Rectal smooth muscle tissue (tissue), 1 donor: ENCODE measurements around the gene LGALS7.
A peak's percentile ranks its signal among the peaks of the same experiment; 100 is the strongest.
"Not testable (repeated sequence)": the region's sequence is repeated elsewhere in the genome, so short reads cannot be mapped to it uniquely, and the experiment has no call there.

Experiments
- H3K27ac ChIP-seq: one replicate; pipeline ENCODE4 v1.7.0; 2013; ENCODE audit warnings: low read depth, low read length, inconsistent platforms
- H3K27me3 ChIP-seq: one replicate; pipeline ENCODE4 v1.7.0; 2013; ENCODE audit warnings: low read length; ENCODE audit not compliant: control insufficient read depth, insufficient read depth
- H3K36me3 ChIP-seq: one replicate; pipeline ENCODE4 v1.7.0; 2013; ENCODE audit warnings: low read length; ENCODE audit not compliant: control insufficient read depth, insufficient read depth
- H3K4me1 ChIP-seq: one replicate; pipeline ENCODE4 v1.7.0; 2013; ENCODE audit warnings: low read length; ENCODE audit not compliant: control insufficient read depth, insufficient read depth
- H3K4me3 ChIP-seq: one replicate; pipeline ENCODE4 v1.7.0; 2013; ENCODE audit warnings: low read length
- H3K9ac ChIP-seq: one replicate; pipeline ENCODE4 v1.7.0; 2013; ENCODE audit warnings: low read length

LGALS7 gene

DNA sequence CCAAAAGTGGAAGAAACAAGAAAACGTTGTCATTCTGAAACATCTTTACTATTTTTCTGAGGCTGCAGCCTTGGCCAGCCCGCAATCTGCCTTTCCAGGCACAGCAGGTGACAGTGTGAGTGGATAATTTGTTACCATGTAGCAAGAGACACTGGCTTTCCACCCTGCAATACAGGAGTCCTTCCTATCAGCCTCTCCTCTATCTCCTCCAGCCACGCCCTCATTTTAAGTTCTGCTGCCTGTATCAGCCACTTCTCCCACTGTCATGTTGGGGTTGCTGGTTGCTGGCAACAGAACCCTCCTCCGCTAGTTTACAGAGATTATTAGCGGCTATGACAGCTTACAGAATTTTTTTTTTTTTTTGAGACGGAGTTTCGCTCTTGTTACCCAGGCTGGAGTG lies 7.7 kb upstream of the LGALS7 start:
- H3K27ac ChIP-seq, result no peak overlapping the region
- no peak overlapping the region for H3K4me3 ChIP-seq
- no peaks in the 10 kb centered on the region for H3K27me3 ChIP-seq

DNA sequence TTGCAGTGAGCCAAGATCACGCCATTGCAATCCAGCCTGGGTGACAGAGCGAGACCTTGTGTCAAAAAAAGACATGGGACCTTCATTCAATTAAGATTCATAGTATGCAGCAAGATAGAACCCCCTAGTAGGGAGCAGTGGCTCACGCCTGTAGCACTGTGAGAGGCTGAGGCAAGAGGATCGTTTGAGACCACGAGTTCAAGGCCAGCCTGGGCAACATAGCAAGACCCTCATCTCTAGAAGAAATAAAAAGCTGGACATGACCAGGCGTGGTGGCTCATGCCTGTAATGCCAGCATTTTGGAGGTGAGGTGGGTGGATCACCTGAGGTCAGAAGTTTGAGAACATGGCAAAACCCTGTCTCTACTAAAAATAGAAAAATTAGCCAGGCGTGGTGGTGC lies 7.1 kb upstream of the LGALS7 start:
- Histone ChIP-seq H3K4me1 (no peaks in the 10 kb centered on the region), H3K4me3 (no peak overlapping the region), H3K27ac (no peak overlapping the region), H3K36me3 (no peaks in the 10 kb centered on the region), H3K27me3 (no peaks in the 10 kb centered on the region), H3K9ac (no peak overlapping the region)

More for the DNA sequence above, 7.7 kb upstream of the LGALS7 start:
- H3K4me1 ChIP-seq, result no peaks in the 10 kb centered on the region
- H3K36me3 ChIP-seq, result no peaks in the 10 kb centered on the region
- H3K9ac ChIP-seq, result no peak overlapping the region

DNA sequence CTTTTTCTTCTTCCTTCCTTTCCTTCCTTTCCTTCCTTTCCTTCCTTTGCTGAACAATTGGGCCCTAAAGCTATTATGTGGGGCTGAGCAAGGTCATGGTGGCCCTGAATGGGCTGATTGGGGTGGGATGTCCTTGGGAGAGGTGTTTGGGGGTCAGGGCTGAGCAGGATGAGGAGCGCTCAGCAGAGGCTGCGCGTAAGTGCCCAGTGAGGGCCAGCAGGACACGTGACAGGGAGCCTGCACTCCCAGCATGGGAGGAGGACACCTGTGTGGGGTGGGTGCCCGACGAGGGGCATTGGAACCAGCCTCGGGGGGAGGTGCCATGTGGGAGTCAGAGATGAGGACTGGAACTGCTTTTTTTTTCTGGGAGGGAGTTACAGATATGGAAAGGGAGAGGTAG lies 5.4 kb upstream of the LGALS7 start:
- H3K27ac ChIP-seq, result no peak overlapping the region
- no peak overlapping the region for H3K9ac ChIP-seq
- H3K4me1 ChIP-seq, result no peaks in the 10 kb centered on the region
- no peaks in the 10 kb centered on the region for H3K27me3 ChIP-seq
- H3K4me3 ChIP-seq, result no peak overlapping the region
- H3K36me3 ChIP-seq, result no peaks in the 10 kb centered on the region

DNA sequence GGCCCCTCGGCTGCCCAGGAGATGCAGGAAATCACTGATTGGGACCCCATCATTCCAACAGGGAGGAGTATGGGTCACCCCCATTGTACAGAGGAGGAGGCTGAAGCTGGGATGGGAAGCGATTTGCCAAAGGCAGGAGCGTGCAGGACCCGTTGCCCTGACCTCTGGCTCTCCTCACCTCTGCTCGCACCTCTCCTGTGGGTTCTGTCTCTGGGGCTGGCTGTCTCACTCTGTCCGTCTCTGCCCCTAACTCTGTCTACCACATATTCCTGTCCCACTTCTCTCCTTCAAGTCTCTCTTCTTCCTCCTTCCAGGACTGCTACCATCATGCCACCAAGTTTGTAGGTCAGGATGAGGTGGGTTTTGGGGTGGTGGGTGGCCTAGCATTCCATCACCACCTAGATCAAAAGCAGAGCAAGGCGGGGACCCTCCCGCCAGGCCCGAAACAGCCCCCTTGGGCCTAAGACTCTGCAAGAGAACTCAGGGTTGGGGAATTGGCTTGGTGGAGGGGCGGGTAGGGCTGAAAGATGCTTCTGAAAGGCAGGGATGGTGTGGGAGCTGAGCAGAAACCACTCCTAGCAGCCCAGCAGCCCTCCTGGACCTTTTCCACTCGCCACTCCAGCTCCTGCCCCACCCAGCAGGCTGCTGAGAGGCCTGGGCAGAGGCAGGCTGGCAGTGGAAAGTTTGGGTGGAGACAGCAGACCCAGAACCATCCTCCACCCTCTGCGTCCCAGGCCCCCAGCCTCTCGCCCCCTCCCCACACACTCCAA lies 1.0 kb upstream of the LGALS7 start:
- H3K27ac ChIP-seq, result no peak overlapping the region
- H3K4me3 ChIP-seq, result no peak overlapping the region
- H3K36me3 ChIP-seq, result no peaks in the 10 kb centered on the region

DNA sequence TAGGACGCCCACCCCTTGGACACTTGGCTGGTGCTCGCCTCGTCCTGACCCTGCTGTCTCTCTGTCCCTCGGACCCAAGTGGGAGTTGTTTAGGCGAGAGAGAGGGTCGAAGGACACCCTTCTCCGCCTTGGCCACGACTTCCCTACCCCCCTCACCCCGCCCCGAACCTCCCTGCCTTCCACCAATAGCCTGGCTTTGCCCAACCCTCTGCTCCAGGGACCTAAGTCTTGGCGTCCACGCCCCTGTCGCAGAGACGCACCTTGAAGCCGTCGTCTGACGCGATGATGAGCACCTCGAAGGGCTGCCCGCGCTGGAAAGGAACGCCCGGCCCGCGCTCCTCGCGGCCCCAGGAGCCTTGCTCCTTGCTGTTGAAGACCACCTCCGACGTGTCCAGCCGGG lies 1.7 kb downstream of the LGALS7 start:
- not testable (repeated sequence) for H3K27me3 ChIP-seq, H3K4me1 ChIP-seq, H3K36me3 ChIP-seq, H3K4me3 ChIP-seq, H3K27ac ChIP-seq, H3K9ac ChIP-seq

More for the DNA sequence above, 1.0 kb upstream of the LGALS7 start:
- Histone ChIP-seq H3K4me1 (no peaks in the 10 kb centered on the region), H3K27me3 (no peaks in the 10 kb centered on the region), H3K9ac (no peak overlapping the region)

DNA sequence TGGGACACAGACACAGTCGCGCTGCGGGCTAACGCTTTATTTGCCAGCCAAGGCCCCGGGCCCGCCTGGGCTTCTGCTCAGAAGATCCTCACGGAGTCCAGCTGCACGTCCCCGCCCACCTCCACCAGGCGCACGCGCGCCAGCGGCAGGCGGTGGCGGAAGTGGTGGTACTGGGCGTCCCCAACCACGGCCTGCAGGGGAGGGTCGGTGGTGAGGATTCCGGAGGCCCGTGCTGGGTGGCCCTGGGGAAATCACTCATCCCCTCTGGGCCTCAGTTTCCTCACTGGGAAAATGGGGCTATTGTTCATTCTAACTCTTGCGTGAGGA lies 2.4 kb downstream of the LGALS7 start:
- H3K27me3 ChIP-seq, H3K4me1 ChIP-seq, H3K4me3 ChIP-seq, H3K9ac ChIP-seq, H3K27ac ChIP-seq, H3K36me3 ChIP-seq: not testable (repeated sequence)

DNA sequence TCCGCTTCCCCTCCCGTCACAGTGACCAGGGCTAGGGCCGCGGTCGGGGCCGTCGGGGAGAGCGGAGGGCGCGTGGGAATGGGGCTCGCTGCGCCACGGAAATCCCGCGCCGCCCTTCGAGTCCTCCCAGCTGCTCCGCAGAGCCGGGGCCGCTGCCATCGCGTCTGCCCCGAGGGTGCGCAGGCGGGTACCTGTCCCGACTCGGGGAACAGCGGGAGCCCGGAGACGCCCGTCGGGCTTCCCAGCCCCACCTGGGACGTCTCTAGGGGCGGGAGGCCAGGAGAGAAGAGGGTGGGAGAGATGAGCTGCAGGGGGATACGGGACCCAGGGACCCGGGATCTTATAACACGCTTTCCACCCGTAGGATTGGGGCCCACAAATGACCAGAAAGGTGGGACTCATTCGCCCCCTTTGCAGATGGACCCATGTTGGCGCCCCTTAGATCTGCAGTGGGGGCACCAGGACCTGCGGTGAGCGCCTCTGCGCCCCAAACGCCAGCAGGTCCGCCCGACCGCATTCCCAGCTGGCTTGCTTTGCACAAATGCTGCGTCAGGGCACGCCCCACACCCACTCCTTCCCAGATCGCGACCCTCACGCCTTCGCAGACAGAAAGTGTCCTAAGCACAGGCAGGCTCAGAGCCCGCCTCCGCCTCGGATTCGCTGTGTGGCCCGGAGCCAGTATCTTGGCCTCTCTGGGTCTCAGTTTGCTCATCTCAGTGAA lies 2.9 kb downstream of the LGALS7 start:
- peak overlapping the region; percentile 37 for H3K4me3 ChIP-seq
- not testable (repeated sequence) for H3K27me3 ChIP-seq

DNA sequence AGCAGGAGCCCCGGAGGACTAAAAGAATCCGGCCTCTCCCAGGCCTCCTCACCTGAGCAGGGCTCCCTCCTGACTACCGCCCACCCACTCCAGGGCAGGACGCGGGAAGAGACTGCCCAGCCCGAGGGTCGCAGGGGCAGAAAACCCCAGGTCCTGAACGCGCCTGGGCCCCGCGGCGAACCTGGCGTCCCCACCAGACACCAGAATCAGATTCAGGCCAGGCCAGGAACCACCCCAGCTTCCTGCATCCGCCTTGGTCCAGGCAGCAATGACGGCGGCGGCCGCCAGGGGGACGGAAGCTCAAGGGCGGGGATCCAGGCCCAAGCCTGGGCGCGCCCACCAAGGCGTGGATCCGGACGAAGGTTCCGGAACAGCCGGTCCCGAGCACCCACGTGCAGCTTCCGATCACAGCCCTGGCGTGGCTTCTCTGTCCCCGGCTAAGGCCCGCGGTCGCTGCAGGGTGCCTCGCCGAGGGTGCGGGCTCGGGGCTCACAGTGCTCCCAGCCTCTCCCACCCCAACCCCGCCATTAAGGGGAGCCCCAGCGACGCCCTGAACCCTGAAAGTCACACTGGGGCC lies 3.6 kb downstream of the LGALS7 start:
- H3K27ac ChIP-seq, result no peak overlapping the region

More for the DNA sequence above, 2.9 kb downstream of the LGALS7 start:
- H3K9ac ChIP-seq, H3K4me1 ChIP-seq, H3K36me3 ChIP-seq, H3K27ac ChIP-seq: not testable (repeated sequence)

DNA sequence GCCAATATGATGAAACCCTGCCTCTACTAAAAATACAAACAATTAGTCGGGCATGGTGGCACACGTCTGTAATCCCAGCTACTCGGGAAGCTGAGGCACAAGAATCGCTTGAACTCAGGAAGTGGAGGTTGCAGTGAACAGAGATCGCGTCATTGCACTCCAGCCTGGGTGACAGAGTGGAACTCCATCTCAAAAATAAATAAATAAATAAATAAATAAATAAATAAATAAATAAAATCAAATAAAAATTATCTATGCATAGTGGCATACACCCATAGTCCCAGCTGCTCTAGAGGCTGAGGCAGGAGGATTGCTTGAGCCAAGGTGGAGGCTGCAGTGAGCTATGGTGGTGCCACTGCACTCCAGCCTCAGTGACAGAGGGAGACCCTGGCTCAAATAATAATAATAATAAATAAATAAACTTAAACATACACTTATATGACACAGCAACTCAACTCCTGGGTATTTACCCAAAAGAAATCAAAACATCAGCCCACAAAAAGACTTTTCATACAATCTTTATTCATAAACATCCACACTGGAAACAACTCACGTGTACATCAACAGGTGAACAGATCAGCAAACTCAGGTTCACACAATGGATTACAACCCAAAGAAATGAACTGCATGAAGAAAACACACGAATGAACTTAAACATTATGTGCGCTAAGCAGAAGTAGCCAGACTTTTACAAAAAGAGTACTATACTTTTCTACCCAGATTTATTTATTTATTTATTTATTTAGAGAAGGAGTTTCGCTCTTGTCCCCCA lies 6.9 kb downstream of the LGALS7 start:
- Histone ChIP-seq H3K27me3 (no peaks in the 10 kb centered on the region), H3K4me1 (no peaks in the 10 kb centered on the region), H3K9ac (no peak overlapping the region), H3K36me3 (no peaks in the 10 kb centered on the region), H3K4me3 (no peak overlapping the region), H3K27ac (no peak overlapping the region)

More for the DNA sequence above, 3.6 kb downstream of the LGALS7 start:
- no peaks in the 10 kb centered on the region for H3K36me3 ChIP-seq
- H3K27me3 ChIP-seq, result no peaks in the 10 kb centered on the region
- H3K9ac ChIP-seq, result no peak overlapping the region
- no peaks in the 10 kb centered on the region for H3K4me1 ChIP-seq
- H3K4me3 ChIP-seq, result peak overlapping the region; percentile 37

DNA sequence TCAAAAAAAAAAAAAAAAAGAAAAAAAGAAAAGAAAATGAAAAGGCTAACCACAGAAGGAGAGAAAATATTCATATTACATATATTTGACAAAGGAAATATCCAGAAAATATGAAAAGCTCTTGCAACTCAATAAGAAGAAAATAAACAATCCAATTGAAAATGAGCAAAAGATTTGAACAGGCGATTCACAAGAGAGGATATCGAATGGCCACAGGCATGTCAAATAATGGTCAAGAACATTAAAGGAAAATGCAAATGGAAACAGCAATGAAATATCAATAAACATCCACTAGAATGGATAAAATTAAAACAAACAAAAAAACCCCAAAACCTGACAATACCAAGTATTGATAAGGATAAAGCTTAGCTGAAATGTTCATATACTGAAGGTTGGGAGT lies 8.1 kb downstream of the LGALS7 start:
- H3K27me3 ChIP-seq, result no peaks in the 10 kb centered on the region
- H3K4me3 ChIP-seq, result no peak overlapping the region
- H3K36me3 ChIP-seq, result no peaks in the 10 kb centered on the region
- H3K9ac ChIP-seq, result no peak overlapping the region
- H3K27ac ChIP-seq, result no peak overlapping the region
- H3K4me1 ChIP-seq, result no peaks in the 10 kb centered on the region

DNA sequence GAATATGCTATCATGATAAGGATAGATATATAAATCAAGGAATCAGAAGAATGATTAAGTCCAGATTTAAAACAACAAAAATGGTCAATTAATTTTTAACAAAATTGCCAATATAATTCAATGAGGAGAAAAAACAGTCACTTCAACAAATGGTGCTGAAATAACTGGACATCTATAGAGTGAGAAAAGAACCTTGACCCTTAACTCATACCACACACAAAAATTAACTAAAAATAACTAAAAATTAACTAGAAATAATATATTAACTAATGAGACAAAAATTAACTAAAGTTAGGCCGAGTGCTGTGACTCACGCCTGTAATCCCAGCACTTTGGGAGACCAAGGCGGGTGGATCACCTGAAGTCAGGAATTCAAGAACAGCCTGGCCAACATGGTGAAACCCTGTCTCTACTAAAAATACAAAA lies 9.5 kb downstream of the LGALS7 start:
- no peaks in the 10 kb centered on the region for H3K4me1 ChIP-seq
- H3K27ac ChIP-seq, result no peak overlapping the region
- H3K4me3 ChIP-seq, result no peak overlapping the region
- H3K36me3 ChIP-seq, result no peaks in the 10 kb centered on the region
- H3K9ac ChIP-seq, result no peak overlapping the region
- no peaks in the 10 kb centered on the region for H3K27me3 ChIP-seq

DNA sequence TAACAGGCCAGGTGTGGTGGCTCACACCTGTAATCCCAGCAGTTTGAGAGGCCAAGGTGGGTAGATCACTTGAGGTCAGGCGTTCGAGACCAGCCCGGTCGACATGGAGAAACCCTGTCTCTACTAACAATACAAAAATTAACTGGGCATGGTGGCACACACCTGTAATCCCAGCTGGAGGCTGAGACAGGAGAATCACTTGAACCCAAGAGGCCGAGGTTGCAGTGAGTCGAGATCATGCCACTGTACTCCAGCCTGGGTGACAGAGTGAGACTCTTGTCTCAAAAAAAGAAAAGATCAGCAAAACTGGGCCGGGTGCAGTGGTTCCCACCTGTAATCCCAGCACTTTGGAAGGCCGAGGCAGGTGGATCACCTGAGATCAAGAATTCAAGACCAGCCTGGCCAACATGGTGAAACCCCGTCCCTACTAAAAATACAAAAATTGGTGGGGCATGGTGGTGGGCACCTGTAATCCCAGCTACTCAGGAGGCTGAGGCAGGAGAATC lies 11.4 kb downstream of the LGALS7 start:
- H3K27ac ChIP-seq, H3K9ac ChIP-seq, H3K4me3 ChIP-seq, H3K36me3 ChIP-seq, H3K27me3 ChIP-seq, H3K4me1 ChIP-seq: not testable (repeated sequence)
